ENCODE measurements around the gene ERMP1.
"Not testable (repeated sequence)": the region's sequence is repeated elsewhere in the genome, so short reads cannot be mapped to it uniquely, and the experiment has no call there.

Gene ERMP1

GRCh38 chr9:5832538-5833529, at the start of gene ERMP1:
Gene ERMP1, minus strand, starts transcription at chr9:5833117. Its CDS starts 90 bp downstream, at chr9:5833027.
- peak; percentile 61 to 83 for DNase-seq (ENCODE audit: low read depth in 1 of 2, low spot score in 1 of 2)
- in situ Hi-C loops (cut with HindIII; ENCODE audit: low pct_unique_long_range_greater_than_20kb, low sequenced_read_pairs): no loop called here
- no peak for TF ChIP-seq JUND (IDR thresholded peaks at IDR 0.05; ENCODE audit: low read depth)

GRCh38 chr9:5882244-5883012, 49.5 kb upstream of the ERMP1 start:
- DNase-seq (ENCODE audit: low read depth in 1 of 2, low spot score in 1 of 2); in situ Hi-C loops (cut with HindIII; ENCODE audit: low pct_unique_long_range_greater_than_20kb, low sequenced_read_pairs): not testable (repeated sequence)

GRCh38 chr9:5879419-5880181, 46.7 kb upstream of the ERMP1 start:
- peak in 1 of 2 experiments; percentile 64 for DNase-seq (ENCODE audit: low read depth in 1 of 2, low spot score in 1 of 2)
- in situ Hi-C loops (cut with HindIII; ENCODE audit: low pct_unique_long_range_greater_than_20kb, low sequenced_read_pairs): no loop called here
- peak; percentile 60; the same call in 1 of the 2 replicates for TF ChIP-seq JUND (IDR thresholded peaks at IDR 0.05; ENCODE audit: low read depth)

GRCh38 chr9:5876711-5877110, 43.8 kb upstream of the ERMP1 start:
- in situ Hi-C loops (cut with HindIII; ENCODE audit: low pct_unique_long_range_greater_than_20kb, low sequenced_read_pairs): no loop called here
- no peak for TF ChIP-seq JUND (IDR thresholded peaks at IDR 0.05; ENCODE audit: low read depth)
- no peak for DNase-seq (ENCODE audit: low read depth in 1 of 2, low spot score in 1 of 2)

- TF ChIP-seq JUND (IDR thresholded peaks at IDR 0.05; ENCODE audit: low read depth): no peak
- in situ Hi-C loops (cut with HindIII; ENCODE audit: low pct_unique_long_range_greater_than_20kb, low sequenced_read_pairs): no loop called here
- DNase-seq (ENCODE audit: low read depth in 1 of 2, low spot score in 1 of 2): no peak
Measured at GRCh38 chr9:5876026-5876425, 43.1 kb upstream of the ERMP1 start.

- no peak for DNase-seq (ENCODE audit: low read depth in 1 of 2, low spot score in 1 of 2)
- in situ Hi-C loops (cut with HindIII; ENCODE audit: low pct_unique_long_range_greater_than_20kb, low sequenced_read_pairs): no loop called here
- no peak for TF ChIP-seq JUND (IDR thresholded peaks at IDR 0.05; ENCODE audit: low read depth)
Measured at GRCh38 chr9:5874048-5874447, 41.1 kb upstream of the ERMP1 start.

GRCh38 chr9:5873439-5873838, 40.5 kb upstream of the ERMP1 start:
- DNase-seq (ENCODE audit: low read depth in 1 of 2, low spot score in 1 of 2): no peak
- TF ChIP-seq JUND (IDR thresholded peaks at IDR 0.05; ENCODE audit: low read depth): no peak
- in situ Hi-C loops (cut with HindIII; ENCODE audit: low pct_unique_long_range_greater_than_20kb, low sequenced_read_pairs): no loop called here

GRCh38 chr9:5872511-5872910, 39.6 kb upstream of the ERMP1 start:
- in situ Hi-C loops (cut with HindIII; ENCODE audit: low pct_unique_long_range_greater_than_20kb, low sequenced_read_pairs): no loop called here
- DNase-seq (ENCODE audit: low read depth in 1 of 2, low spot score in 1 of 2): no peak
- no peak for TF ChIP-seq JUND (IDR thresholded peaks at IDR 0.05; ENCODE audit: low read depth)

GRCh38 chr9:5871785-5872184, 38.9 kb upstream of the ERMP1 start:
- in situ Hi-C loops (cut with HindIII; ENCODE audit: low pct_unique_long_range_greater_than_20kb, low sequenced_read_pairs): no loop called here
- peak; percentile 13 to 46 for DNase-seq (ENCODE audit: low read depth in 1 of 2, low spot score in 1 of 2)
- TF ChIP-seq JUND (IDR thresholded peaks at IDR 0.05; ENCODE audit: low read depth): no peak

- DNase-seq (ENCODE audit: low read depth in 1 of 2, low spot score in 1 of 2): peak in 1 of 2 experiments; percentile 35
- no peak for TF ChIP-seq JUND (IDR thresholded peaks at IDR 0.05; ENCODE audit: low read depth)
- in situ Hi-C loops (cut with HindIII; ENCODE audit: low pct_unique_long_range_greater_than_20kb, low sequenced_read_pairs): no loop called here
Measured at GRCh38 chr9:5870691-5871090, 37.8 kb upstream of the ERMP1 start.

GRCh38 chr9:5870020-5870339, 37.1 kb upstream of the ERMP1 start:
- no peak for DNase-seq (ENCODE audit: low read depth in 1 of 2, low spot score in 1 of 2)
- in situ Hi-C loops (cut with HindIII; ENCODE audit: low pct_unique_long_range_greater_than_20kb, low sequenced_read_pairs): no loop called here
- TF ChIP-seq JUND (IDR thresholded peaks at IDR 0.05; ENCODE audit: low read depth): no peak

GRCh38 chr9:5869315-5870019, 36.5 kb upstream of the ERMP1 start:
- in situ Hi-C loops (cut with HindIII; ENCODE audit: low pct_unique_long_range_greater_than_20kb, low sequenced_read_pairs): no loop called here
- no peak for TF ChIP-seq JUND (IDR thresholded peaks at IDR 0.05; ENCODE audit: low read depth)
- DNase-seq (ENCODE audit: low read depth in 1 of 2, low spot score in 1 of 2): peak in 1 of 2 experiments; percentile 52
